H9 (cell line): Measurements from ENCODE around the gene ZC3H15. TPM values are rescaled to one million over a fixed set of nuclear protein-coding genes. Genes with fewer than 3 reads are reported as not detected.

Source experiments
- DNase-seq: peaks from one replicate; pipeline ENCODE4 v3.0.0-alpha.2; 2017
- H2AFZ ChIP-seq: one replicate; pipeline ENCODE4 v1.6.1; 2013; ENCODE audit warnings: mild to moderate bottlenecking, low read length, control low read depth, moderate library complexity
- H2AK5ac ChIP-seq: 2 replicates; pipeline ENCODE4 v1.6.1; 2013; ENCODE audit warnings: low read length, control low read depth, mixed read lengths; ENCODE audit not compliant: insufficient read length
- H2BK120ac ChIP-seq: one replicate; pipeline ENCODE4 v1.6.1; 2013; ENCODE audit warnings: low read depth, mild to moderate bottlenecking, low read length, control low read depth, inconsistent platforms; ENCODE audit not compliant: poor library complexity, severe bottlenecking
- H2BK12ac ChIP-seq: 2 replicates; pipeline ENCODE4 v1.6.1; 2013; ENCODE audit warnings: low read length, control low read depth, mixed read lengths, low read depth; ENCODE audit not compliant: insufficient read length
- H2BK15ac ChIP-seq: 2 replicates; pipeline ENCODE4 v1.6.1; 2013; ENCODE audit warnings: low read depth, low read length, control low read depth
- H2BK20ac ChIP-seq: one replicate; pipeline ENCODE4 v1.6.1; 2013; ENCODE audit warnings: low read depth, mild to moderate bottlenecking, low read length, control low read depth, inconsistent platforms; ENCODE audit not compliant: poor library complexity, severe bottlenecking
- H2BK5ac ChIP-seq: 2 replicates; pipeline ENCODE4 v1.6.1; 2013; ENCODE audit warnings: low read length, control low read depth, mixed read lengths; ENCODE audit not compliant: insufficient read length
- H3K14ac ChIP-seq: 2 replicates; pipeline ENCODE4 v1.6.1; 2013; ENCODE audit warnings: low read length, control low read depth; ENCODE audit not compliant: insufficient read depth
- H3K18ac ChIP-seq: 2 replicates; pipeline ENCODE4 v1.6.1; 2013; ENCODE audit warnings: low read depth, mild to moderate bottlenecking, mixed read lengths, low read length, control low read depth; ENCODE audit not compliant: insufficient read length
- H3K23ac ChIP-seq: 2 replicates; pipeline ENCODE4 v1.6.1; 2013; ENCODE audit warnings: low read length, control low read depth, mixed read lengths, low read depth; ENCODE audit not compliant: insufficient read length
- H3K23me2 ChIP-seq: 2 replicates; pipeline ENCODE4 v1.6.1; 2013; ENCODE audit warnings: low read depth, mild to moderate bottlenecking, mixed read lengths, low read length, control low read depth; ENCODE audit not compliant: insufficient read length, poor library complexity, severe bottlenecking
- H3K27ac ChIP-seq: 2 replicates; pipeline ENCODE4 v1.5.1; 2013; ENCODE audit warnings: low read length, control low read depth, mixed read lengths, low read depth; ENCODE audit not compliant: insufficient read length
- H3K27me3 ChIP-seq: 2 replicates; pipeline ENCODE4 v1.6.1; 2013; ENCODE audit warnings: low read length, control low read depth, inconsistent platforms; ENCODE audit not compliant: insufficient read depth
- H3K4ac ChIP-seq: 2 replicates; pipeline ENCODE4 v1.6.1; 2013; ENCODE audit warnings: low read depth, mild to moderate bottlenecking, control low read depth, inconsistent platforms, low read length, moderate library complexity
- H3K4me1 ChIP-seq: 2 replicates; pipeline ENCODE4 v1.6.1; 2013; ENCODE audit warnings: low read length, control low read depth, inconsistent platforms; ENCODE audit not compliant: insufficient read depth
- H3K4me2 ChIP-seq: 2 replicates; pipeline ENCODE4 v1.6.1; 2013; ENCODE audit warnings: low read length, control low read depth, mixed read lengths; ENCODE audit not compliant: insufficient read length, insufficient read depth
- H3K56ac ChIP-seq: 2 replicates; pipeline ENCODE4 v1.6.1; 2013; ENCODE audit warnings: low read depth, mild to moderate bottlenecking, mixed read lengths, low read length, control low read depth; ENCODE audit not compliant: insufficient read length
- H3K79me1 ChIP-seq: 2 replicates; pipeline ENCODE4 v1.6.1; 2013; ENCODE audit warnings: low read depth, mild to moderate bottlenecking, moderate library complexity, low read length, control low read depth, inconsistent platforms; ENCODE audit not compliant: insufficient read depth, poor library complexity, severe bottlenecking
- H3K79me2 ChIP-seq: 2 replicates; pipeline ENCODE4 v1.6.1; 2013; ENCODE audit warnings: low read length, control low read depth, inconsistent platforms; ENCODE audit not compliant: insufficient read depth
- H3K9ac ChIP-seq: 2 replicates; pipeline ENCODE4 v1.6.1; 2013; ENCODE audit warnings: low read length, control low read depth, mixed read lengths; ENCODE audit not compliant: insufficient read length; ENCODE audit errors: extremely low read depth
- H3K9me3 ChIP-seq: one replicate; pipeline ENCODE4 v1.6.1; 2013; ENCODE audit warnings: low read depth, low read length, inconsistent platforms; ENCODE audit not compliant: control insufficient read depth
- H3T11ph ChIP-seq: one replicate; pipeline ENCODE4 v1.6.1; 2013; ENCODE audit warnings: mild to moderate bottlenecking, low read length, control low read depth, inconsistent platforms
- H4K20me1 ChIP-seq: one replicate; pipeline ENCODE4 v1.6.1; 2013; ENCODE audit not compliant: control insufficient read depth, insufficient read length, insufficient read depth
- H4K5ac ChIP-seq: 2 replicates; pipeline ENCODE4 v1.6.1; 2013; ENCODE audit warnings: low read depth, mild to moderate bottlenecking, mixed read lengths, low read length, control low read depth; ENCODE audit not compliant: insufficient read length
- H4K8ac ChIP-seq: replicated peaks from 2 replicates; pipeline ENCODE4 v1.6.1; 2013; ENCODE audit warnings: low read length, control low read depth, mixed read lengths, low read depth; ENCODE audit not compliant: insufficient read length
- H4K91ac ChIP-seq: 2 replicates; pipeline ENCODE4 v1.6.1; 2013; ENCODE audit warnings: low read depth, mild to moderate bottlenecking, moderate library complexity, mixed read lengths, low read length, control low read depth; ENCODE audit not compliant: insufficient read length
- H3K27ac Mint-ChIP-seq, 3 experiments: 2 replicates in 2 of 3; 3 replicates in 1 of 3; pipeline ENCODE4 v1.8.0; 2020 to 2021; ENCODE audit warnings: mixed read lengths in 3 of 3, mild to moderate bottlenecking in 1 of 3, moderate library complexity in 1 of 3
- H3K27me3 Mint-ChIP-seq: 2 replicates; pipeline ENCODE4 v1.8.0; 2021; ENCODE audit warnings: low read depth, mild to moderate bottlenecking, moderate library complexity, mixed read lengths
- H3K36me3 Mint-ChIP-seq, 3 experiments: 2 replicates in 2 of 3; 3 replicates in 1 of 3; pipeline ENCODE4 v1.8.0; 2020 to 2021; ENCODE audit warnings: low read depth in 3 of 3, mixed read lengths in 3 of 3; ENCODE audit not compliant: insufficient read depth in 1 of 3
- H3K4me1 Mint-ChIP-seq, 2 experiments: 2 replicates each; pipeline ENCODE4 v1.8.0; 2020; ENCODE audit warnings: mixed read lengths in 2 of 2
- H3K4me3 Mint-ChIP-seq, 2 experiments: 2 replicates in 1 of 2; 3 replicates in 1 of 2; pipeline ENCODE4 v1.8.0; 2020 to 2021; ENCODE audit warnings: mild to moderate bottlenecking in 2 of 2, mixed read lengths in 2 of 2, moderate library complexity in 1 of 2
- H3K9me3 Mint-ChIP-seq, 2 experiments: 2 replicates in 1 of 2; 3 replicates in 1 of 2; pipeline ENCODE4 v1.8.0; 2020; ENCODE audit warnings: mild to moderate bottlenecking in 2 of 2, mixed read lengths in 2 of 2, moderate library complexity in 1 of 2
- CTCF ChIP-seq: fragments of 200-600 bp; sonication (generic); conservative IDR thresholded peaks from 3 replicates; pipeline ENCODE4 v1.8.0; 2021; ENCODE audit warnings: antibody characterized with exemption, mild to moderate bottlenecking
- WGBS: extraction: QIAGEN DNeasy Blood & Tissue Kit; methylation state at CpG from one replicate; pipeline ENCODE4 v1.1.7; 2013; ENCODE audit warnings: missing lambda C conversion rate, low lambda C conversion rate, mixed read lengths; ENCODE audit not compliant: insufficient read length; ENCODE audit errors: extremely low coverage; 5-methylcytosine and 5-hydroxymethylcytosine counted together
- total RNA-seq: library from RNA; stranded (reverse); gene quantifications from 2 replicates; pipeline ENCODE4 v1.2.1, GENCODE V29; 2021

ZC3H15 gene
- total RNA-seq, 1 experiment from 2014 or later: 71.3 TPM

- no peak overlapping the region for H2BK5ac ChIP-seq
- H4K20me1 ChIP-seq: no peaks in the 10 kb centered on the region
- H3K18ac ChIP-seq: no peak overlapping the region
- no peak overlapping the region for H2BK15ac ChIP-seq
- DNase-seq: no peak
- H3K9ac ChIP-seq: no peak overlapping the region
- no peaks in the 10 kb centered on the region for H3K79me1 ChIP-seq
- peaks cover 10 to 11% of the 10 kb centered on the region in 2 experiments for H3K4me1 Mint-ChIP-seq
- H3K27me3 ChIP-seq: no peaks in the 10 kb centered on the region
- H3K9me3 Mint-ChIP-seq: no peaks in the 10 kb centered on the region
- no peak overlapping the region for H3K27ac ChIP-seq
- H3K4me1 ChIP-seq: peaks cover 5% of the 10 kb centered on the region; the same call in 1 of the 2 replicates
- no CpG with 5 or more reads among the region's 1 CpG for WGBS
- H3K36me3 Mint-ChIP-seq: no peaks in the 10 kb centered on the region
- no peak overlapping the region for H4K8ac ChIP-seq
- H2BK20ac ChIP-seq: no peak overlapping the region
- H2BK12ac ChIP-seq: no peak overlapping the region
- H3K79me2 ChIP-seq: no peaks in the 10 kb centered on the region
- H3K27ac Mint-ChIP-seq: peak overlapping the region; percentile 2 to 90 (median 50); a peak in 6 of 7 replicates
- no peak overlapping the region for H3T11ph ChIP-seq
- H3K23me2 ChIP-seq: no peaks in the 10 kb centered on the region
- H3K23ac ChIP-seq: no peak overlapping the region
- TF ChIP-seq CTCF: no peak
- no peak overlapping the region for H2AFZ ChIP-seq
- H3K4ac ChIP-seq: no peak overlapping the region
- H4K91ac ChIP-seq: no peak overlapping the region
- no peak overlapping the region for H2AK5ac ChIP-seq
- no peak overlapping the region for H4K5ac ChIP-seq
- H3K14ac ChIP-seq: no peak overlapping the region
- no peak overlapping the region for H3K4me2 ChIP-seq
- no peaks in the 10 kb centered on the region for H3K9me3 ChIP-seq
- H3K4me3 Mint-ChIP-seq: no peak overlapping the region
- H3K27me3 Mint-ChIP-seq: no peaks in the 10 kb centered on the region
- no peak overlapping the region for H3K56ac ChIP-seq
- no peak overlapping the region for H2BK120ac ChIP-seq
These were observed 58.2 kb downstream of the ZC3H15 start for GRCh38 chr2:186544255-186544675.
